ENCODE results near the gene RDH5. TPM values are rescaled to one million over a fixed set of nuclear protein-coding genes. Genes with fewer than 3 reads are reported as not detected.
A peak's percentile ranks its signal among the peaks of the same experiment; 100 is the strongest.

RDH5 gene
- total RNA-seq, 1 donor from 2014 or later = 3.0 TPM

GRCh38 chr12:55733858-55734257 is 13.7 kb downstream of the RDH5 start:
- no peaks in the 10 kb centered on the region for H3K36me3 ChIP-seq
- DNase-seq (ENCODE audit: low spot score) = no peak
- H3K9me3 Mint-ChIP-seq = no peaks in the 10 kb centered on the region

GRCh38 chr12:55734595-55734994 is 14.4 kb downstream of the RDH5 start:
- Histone ChIP-seq H3K4me1 (peaks cover 19% of the 10 kb centered on the region), H3K4me3 (no peak overlapping the region), H2AFZ (replicated peaks) (no peak overlapping the region), H3K4me2 (no peak overlapping the region), H3K36me3 (no peaks in the 10 kb centered on the region), H3K9ac (no peak overlapping the region), H3F3A (ENCODE audit: low read depth) (peaks cover 39% of the 10 kb centered on the region), H3K9me3 (ENCODE audit: low read depth) (no peaks in the 10 kb centered on the region), H4K20me1 (ENCODE audit: low read depth) (peaks cover 6% of the 10 kb centered on the region), H3K27ac (no peak overlapping the region), H3K79me2 (ENCODE audit: low read depth) (no peaks in the 10 kb centered on the region), H3K27me3 (no peaks in the 10 kb centered on the region)
- Mint-ChIP-seq H3K36me3 (no peaks in the 10 kb centered on the region), H3K27me3 (ENCODE audit: insufficient read depth, low read depth) (peaks cover 6% of the 10 kb centered on the region), H3K9me3 (no peaks in the 10 kb centered on the region), H3K27ac (no peak overlapping the region), H3K4me1 (peaks cover 32% of the 10 kb centered on the region), H3K4me3 (no peak overlapping the region)
- TF ChIP-seq CTCF (IDR thresholded peaks at IDR 0.05) (no peak), EZH2phosphoT487 (IDR thresholded peaks at IDR 0.05) (no peak), EZH2 (IDR thresholded peaks at IDR 0.05) (no peak)
- no peak for DNase-seq (ENCODE audit: low spot score)

More at GRCh38 chr12:55733858-55734257, 13.7 kb downstream of the RDH5 start:
- H3K27me3 Mint-ChIP-seq (ENCODE audit: insufficient read depth, low read depth) = peaks cover 11% of the 10 kb centered on the region
- H3K27ac ChIP-seq = no peak overlapping the region
- H3K4me1 ChIP-seq = peaks cover 19% of the 10 kb centered on the region
- TF ChIP-seq EZH2 (IDR thresholded peaks at IDR 0.05) = no peak
- no peak for TF ChIP-seq CTCF (IDR thresholded peaks at IDR 0.05)
- TF ChIP-seq EZH2phosphoT487 (IDR thresholded peaks at IDR 0.05) = no peak
- no peak overlapping the region for H3K4me3 ChIP-seq
- no peaks in the 10 kb centered on the region for H3K27me3 ChIP-seq
- H4K20me1 ChIP-seq (ENCODE audit: low read depth) = peaks cover 6% of the 10 kb centered on the region
- H2AFZ ChIP-seq (replicated peaks) = no peak overlapping the region
- H3K27ac Mint-ChIP-seq = no peak overlapping the region
- H3K4me1 Mint-ChIP-seq = peaks cover 33% of the 10 kb centered on the region
- H3K9ac ChIP-seq = no peak overlapping the region
- H3K79me2 ChIP-seq (ENCODE audit: low read depth) = no peaks in the 10 kb centered on the region
- no peaks in the 10 kb centered on the region for H3K36me3 Mint-ChIP-seq
- no peak overlapping the region for H3K4me3 Mint-ChIP-seq
- no peak overlapping the region for H3K4me2 ChIP-seq
- no peaks in the 10 kb centered on the region for H3K9me3 ChIP-seq (ENCODE audit: low read depth)
- H3F3A ChIP-seq (ENCODE audit: low read depth) = peaks cover 46% of the 10 kb centered on the region

GRCh38 chr12:55736076-55736475 is 15.9 kb downstream of the RDH5 start:
- Mint-ChIP-seq H3K36me3 (no peaks in the 10 kb centered on the region), H3K4me1 (peaks cover 21% of the 10 kb centered on the region), H3K9me3 (no peaks in the 10 kb centered on the region), H3K27ac (no peak overlapping the region), H3K4me3 (peak overlapping the region; percentile 74), H3K27me3 (ENCODE audit: insufficient read depth, low read depth) (peaks cover 5% of the 10 kb centered on the region)
- Histone ChIP-seq H3F3A (ENCODE audit: low read depth) (peaks cover 24% of the 10 kb centered on the region), H3K79me2 (ENCODE audit: low read depth) (no peaks in the 10 kb centered on the region), H4K20me1 (ENCODE audit: low read depth) (no peaks in the 10 kb centered on the region), H3K4me1 (peaks cover 9% of the 10 kb centered on the region), H3K27me3 (no peaks in the 10 kb centered on the region), H2AFZ (replicated peaks) (no peak overlapping the region), H3K36me3 (no peaks in the 10 kb centered on the region), H3K4me3 (no peak overlapping the region), H3K4me2 (no peak overlapping the region), H3K9me3 (ENCODE audit: low read depth) (no peaks in the 10 kb centered on the region), H3K9ac (no peak overlapping the region), H3K27ac (no peak overlapping the region)
- DNase-seq (ENCODE audit: low spot score) = no peak
- TF ChIP-seq EZH2 (IDR thresholded peaks at IDR 0.05) (no peak), CTCF (IDR thresholded peaks at IDR 0.05) (no peak), EZH2phosphoT487 (IDR thresholded peaks at IDR 0.05) (no peak)

Measured in neural progenitor cell (in vitro differentiated cells).